Stomach (tissue), 9 donors: ENCODE results near the gene GGACT. TPM values are rescaled to one million over a fixed set of nuclear protein-coding genes. Genes with fewer than 3 reads are reported as not detected.

Experiments used
- DNase-seq, 2 donors: peaks; one replicate each; pipeline versions ENCODE4 v3.0.0 to v3.0.0-alpha.2; 2013 to 2019
- H3K27ac ChIP-seq, 5 donors: fragments of 200-600 bp in 4 of 5; sonication (generic) in 4 of 5; one replicate each; pipeline ENCODE4 v1.5.1; 2013 to 2019; ENCODE audit warnings: mild to moderate bottlenecking in 1 of 5, moderate library complexity in 1 of 5
- H3K27me3 ChIP-seq, 3 donors: fragments of 200-600 bp; sonication (generic); one replicate each; pipeline ENCODE4 v1.5.1; 2017 to 2019; ENCODE audit warnings: mixed run types in 1 of 3
- H3K36me3 ChIP-seq, 4 donors: fragments of 200-600 bp; sonication (generic); 1 replicate in 3 of 4; 2 replicates in 1 of 4; pipeline ENCODE4 v1.5.1; 2016 to 2019
- H3K4me1 ChIP-seq, 4 donors: fragments of 200-600 bp; sonication (generic); one replicate each; pipeline ENCODE4 v1.5.1; 2016 to 2019
- H3K4me3 ChIP-seq, 4 donors: fragments of 200-600 bp; sonication (generic) in 3 of 4; one replicate each; pipeline ENCODE4 v1.5.1; 2016 to 2019; ENCODE audit warnings: mild to moderate bottlenecking in 1 of 4
- H3K9me3 ChIP-seq, 4 donors: fragments of 200-600 bp; sonication (generic); one replicate each; pipeline ENCODE4 v1.5.1; 2016 to 2019
- EP300 ChIP-seq: sonication (generic); formaldehyde crosslinking; IDR thresholded peaks from one replicate; pipeline ENCODE4 v1.6.1; 2017; ENCODE audit warnings: antibody characterized with exemption
- POLR2A ChIP-seq, 4 donors: fragments of 450-650 bp; IDR thresholded peaks; one replicate each; pipeline ENCODE4 v1.6.1; 2016; ENCODE audit warnings: antibody characterized with exemption in 4 of 4, control low read depth in 2 of 4, mild to moderate bottlenecking in 1 of 4, moderate library complexity in 1 of 4
- POLR2AphosphoS5 ChIP-seq, 3 donors: sonication (generic); formaldehyde crosslinking; IDR thresholded peaks; one replicate each; pipeline ENCODE4 v1.6.1; 2016; ENCODE audit warnings: antibody characterized with exemption in 3 of 3
- WGBS, 5 donors: extraction: QIAGEN DNeasy Blood & Tissue Kit in 3 of 5; methylation state at CpG; one replicate each; pipeline versions ENCODE4 v1.1.5 to v1.1.7; 2013 to 2018; 5-methylcytosine and 5-hydroxymethylcytosine counted together
- intact Hi-C: fragments of 100-400 bp; cut with DNase I; formaldehyde crosslinking; loops from one replicate; pipeline ENCODE4 v1.15.1; 2023; ENCODE audit warnings: low total_unique reads
- polyA plus RNA-seq, 3 donors: library from polyadenylated mRNA; stranded (reverse); fragments of 200-250 nt; gene quantifications; one replicate each; pipeline ENCODE4 v1.2.3, GENCODE V29; 2013
- total RNA-seq, 5 donors: library from RNA; depleted of rRNA; stranded (reverse); fragments of >200 nt; gene quantifications; one replicate each; pipeline versions ENCODE4 v1.1.0 to v1.2.3, GENCODE V29; 2014 to 2016
- TF ChIP-seq, protein P1 (sequence below), 7 experiments: fragments of 450-650 bp in 4 of 7; fragments of 200-600 bp in 3 of 7; sonication (generic) in 3 of 7; IDR thresholded peaks; one replicate each; pipeline ENCODE4 v1.5.1; 2016 to 2019; ENCODE audit warnings: antibody characterized with exemption in 7 of 7, control low read depth in 2 of 7, mild to moderate bottlenecking in 1 of 7
- donor health status: healthy with polysubstance abuse.
- donor health status: Bipolar disorder and iron deficiency.
- donor health status: healthy.

GGACT gene
- total and polyA plus RNA-seq, 8 donors, result 1.4 to 13.2 (median 6.0) TPM

DNA sequence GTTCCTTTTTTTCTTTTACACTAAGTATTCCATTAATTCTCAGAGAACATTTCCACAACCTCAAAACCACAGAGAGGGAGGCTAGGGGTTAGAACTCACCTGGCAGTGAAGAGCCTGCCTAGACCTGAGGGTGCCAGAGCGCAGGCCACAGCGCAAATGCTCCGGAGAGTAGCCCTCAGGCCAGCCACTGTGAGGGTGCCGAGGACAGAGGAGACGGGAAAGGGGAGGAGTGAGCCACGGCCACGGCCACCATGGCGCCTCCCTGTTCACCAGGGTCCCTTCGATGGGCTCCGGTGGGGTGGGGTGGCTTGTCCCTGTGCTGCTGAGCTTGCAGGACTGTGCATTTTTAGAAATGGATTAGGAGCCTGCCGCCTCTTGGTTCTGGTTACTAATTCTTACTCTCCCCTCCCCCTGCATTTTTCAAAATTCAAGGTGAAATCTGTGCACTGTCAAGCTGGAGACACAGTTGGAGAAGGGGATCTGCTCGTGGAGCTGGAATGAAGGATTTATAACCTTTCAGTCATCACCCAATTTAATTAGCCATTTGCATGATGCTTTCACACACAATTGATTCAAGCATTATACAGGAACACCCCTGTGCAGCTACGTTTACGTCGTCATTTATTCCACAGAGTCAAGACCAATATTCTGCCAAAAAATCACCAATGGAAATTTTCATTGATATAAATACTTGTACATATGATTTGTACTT is 58.8 kb downstream of the GGACT start:
- Histone ChIP-seq H3K36me3 (peaks cover 4 to 75% (median 70%) of the 10 kb centered on the region in 4 donors), H3K27me3 (no peaks in the 10 kb centered on the region), H3K27ac (no peak overlapping the region), H3K4me3 (no peak overlapping the region), H3K9me3 (no peaks in the 10 kb centered on the region), H3K4me1 (peaks cover 6 to 22% (median 14%) of the 10 kb centered on the region in 4 donors)
- WGBS, 5 donors, result 91 to 96% (median 96%) methylated on average over 14 to 15 of the region's 15 CpGs
- TF ChIP-seq, protein P1, sequence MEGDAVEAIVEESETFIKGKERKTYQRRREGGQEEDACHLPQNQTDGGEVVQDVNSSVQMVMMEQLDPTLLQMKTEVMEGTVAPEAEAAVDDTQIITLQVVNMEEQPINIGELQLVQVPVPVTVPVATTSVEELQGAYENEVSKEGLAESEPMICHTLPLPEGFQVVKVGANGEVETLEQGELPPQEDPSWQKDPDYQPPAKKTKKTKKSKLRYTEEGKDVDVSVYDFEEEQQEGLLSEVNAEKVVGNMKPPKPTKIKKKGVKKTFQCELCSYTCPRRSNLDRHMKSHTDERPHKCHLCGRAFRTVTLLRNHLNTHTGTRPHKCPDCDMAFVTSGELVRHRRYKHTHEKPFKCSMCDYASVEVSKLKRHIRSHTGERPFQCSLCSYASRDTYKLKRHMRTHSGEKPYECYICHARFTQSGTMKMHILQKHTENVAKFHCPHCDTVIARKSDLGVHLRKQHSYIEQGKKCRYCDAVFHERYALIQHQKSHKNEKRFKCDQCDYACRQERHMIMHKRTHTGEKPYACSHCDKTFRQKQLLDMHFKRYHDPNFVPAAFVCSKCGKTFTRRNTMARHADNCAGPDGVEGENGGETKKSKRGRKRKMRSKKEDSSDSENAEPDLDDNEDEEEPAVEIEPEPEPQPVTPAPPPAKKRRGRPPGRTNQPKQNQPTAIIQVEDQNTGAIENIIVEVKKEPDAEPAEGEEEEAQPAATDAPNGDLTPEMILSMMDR (IDR thresholded peaks at IDR 0.05), result no peak
- TF ChIP-seq POLR2AphosphoS5 (IDR thresholded peaks at IDR 0.05) (no peak), EP300 (no peak), POLR2A (IDR thresholded peaks at IDR 0.05) (no peak)
- no peak for DNase-seq
- intact Hi-C loops, result no loop called here

DNA sequence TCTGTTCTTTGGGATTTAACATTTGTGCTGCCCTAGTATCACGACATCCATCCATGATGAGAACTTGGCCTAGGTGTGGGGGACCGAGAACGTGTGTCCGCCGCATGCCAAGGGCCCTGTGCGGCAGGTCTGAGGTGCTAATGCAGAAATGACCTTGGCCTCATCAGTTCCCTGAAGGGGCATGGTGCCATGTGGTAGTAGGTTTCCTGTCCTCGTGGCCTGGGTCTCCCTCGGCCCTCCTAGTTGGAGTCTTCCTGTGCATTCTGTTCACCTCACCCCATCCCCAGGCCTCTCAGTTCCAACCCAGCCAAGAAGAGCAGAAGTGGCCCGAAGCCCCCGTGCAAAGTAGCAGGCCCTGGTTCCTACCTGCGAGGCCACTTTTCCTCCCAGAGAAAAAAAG is 59.8 kb downstream of the GGACT start:
- Histone ChIP-seq H3K4me1 (peaks cover 6 to 17% (median 11%) of the 10 kb centered on the region in 4 donors), H3K36me3 (peaks cover 4 to 78% (median 71%) of the 10 kb centered on the region in 4 donors), H3K27me3 (no peaks in the 10 kb centered on the region), H3K9me3 (no peaks in the 10 kb centered on the region), H3K27ac (no peak overlapping the region), H3K4me3 (no peak overlapping the region)
- intact Hi-C loops, result no loop called here
- no peak for TF ChIP-seq EP300
- TF ChIP-seq POLR2AphosphoS5 (IDR thresholded peaks at IDR 0.05), result no peak
- TF ChIP-seq, protein P1 (IDR thresholded peaks at IDR 0.05), result no peak
- no peak for TF ChIP-seq POLR2A (IDR thresholded peaks at IDR 0.05)
- WGBS, 5 donors, result 93 to 99% (median 96%) methylated on average over 11 of the region's 11 CpGs
- DNase-seq, result no peak

DNA sequence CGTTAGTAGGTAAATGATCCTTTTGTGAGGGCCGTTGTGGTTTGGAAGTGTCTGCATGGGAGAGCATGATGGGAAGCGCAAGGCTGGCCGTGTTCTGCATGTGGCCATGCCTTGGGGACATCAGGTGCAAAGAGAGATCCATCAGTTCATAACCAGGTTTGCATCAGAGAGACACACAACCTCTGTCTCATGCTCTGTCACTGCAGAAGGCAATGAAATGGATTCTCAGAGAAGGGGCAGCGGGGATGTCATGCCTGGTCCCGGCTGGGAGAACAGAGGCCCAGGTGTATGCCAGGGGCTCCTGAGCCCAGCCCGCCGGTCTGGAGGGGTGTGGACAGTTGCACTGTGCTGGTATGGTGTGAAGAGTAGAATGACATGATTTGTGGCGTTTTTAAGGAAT is 60.2 kb downstream of the GGACT start:
- Histone ChIP-seq H3K9me3 (no peaks in the 10 kb centered on the region), H3K4me3 (no peak overlapping the region), H3K27me3 (no peaks in the 10 kb centered on the region), H3K27ac (no peak overlapping the region), H3K36me3 (peaks cover 4 to 80% (median 73%) of the 10 kb centered on the region in 4 donors), H3K4me1 (peaks cover 6 to 12% (median 9%) of the 10 kb centered on the region in 4 donors)
- intact Hi-C loops, result no loop called here
- TF ChIP-seq, protein P1 (IDR thresholded peaks at IDR 0.05), result no peak
- TF ChIP-seq EP300, result no peak
- no peak for TF ChIP-seq POLR2AphosphoS5 (IDR thresholded peaks at IDR 0.05)
- TF ChIP-seq POLR2A (IDR thresholded peaks at IDR 0.05), result no peak
- 92 to 96% (median 95%) methylated on average over 9 of the region's 9 CpGs for WGBS, 5 donors
- DNase-seq, result no peak

DNA sequence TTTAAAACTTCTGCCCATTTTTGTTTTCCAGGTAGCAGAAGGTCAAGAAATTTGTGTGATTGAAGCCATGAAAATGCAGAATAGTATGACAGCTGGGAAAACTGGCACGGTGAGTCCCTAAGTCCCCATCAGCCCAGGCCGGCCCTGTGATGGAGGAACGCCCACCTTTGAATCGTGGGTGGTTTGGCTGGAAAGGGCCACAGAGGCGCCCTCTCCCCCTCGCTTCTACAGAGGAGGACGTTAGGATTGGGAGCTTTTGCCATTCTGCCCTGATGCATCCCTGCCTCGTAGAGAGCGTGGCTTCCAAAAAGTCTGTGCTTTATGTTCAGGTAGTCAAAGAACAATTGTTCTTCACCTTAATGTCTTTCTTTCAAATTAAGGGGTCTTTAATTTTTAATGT is 60.9 kb downstream of the GGACT start:
- DNase-seq, result no peak
- Histone ChIP-seq H3K4me3 (no peak overlapping the region), H3K9me3 (no peaks in the 10 kb centered on the region), H3K27me3 (no peaks in the 10 kb centered on the region), H3K36me3 (peaks cover 4 to 77% (median 72%) of the 10 kb centered on the region in 4 donors), H3K4me1 (peaks cover 0 to 5% (median 3%) of the 10 kb centered on the region in 4 donors), H3K27ac (no peak overlapping the region)
- 87 to 96% (median 90%) methylated on average over 9 of the region's 9 CpGs for WGBS, 5 donors
- intact Hi-C loops, result no loop called here
- TF ChIP-seq, protein P1 (IDR thresholded peaks at IDR 0.05), result no peak
